ENCODE measurements around the gene EXOSC5. TPM values are rescaled to one million over a fixed set of nuclear protein-coding genes. Genes with fewer than 3 reads are reported as not detected.

Gene EXOSC5
- total RNA-seq, 2 donors from 2014 or later: 15.7 to 23.6 TPM

- Mint-ChIP-seq H3K4me3 (no peak within 1 kb of the TSS), H3K36me3 (ENCODE audit: low read depth) (peaks cover 15% of the 10 kb centered on the region), H3K9me3 (no peaks in the 10 kb centered on the region), H3K4me1 (peaks cover 6% of the 10 kb centered on the region), H3K27me3 (ENCODE audit: insufficient read depth) (peaks cover 18% of the 10 kb centered on the region), H3K27ac (no peak within 1 kb of the TSS)
- Histone ChIP-seq H3K4me3 (ENCODE audit: low read length) (peak within 1 kb of the TSS; percentile 98), H3K27me3 (ENCODE audit: control insufficient read depth, insufficient read depth, low read length, poor library complexity, severe bottlenecking) (no peaks in the 10 kb centered on the region), H3K9ac (ENCODE audit: extremely low read depth, low read length, poor library complexity, severe bottlenecking) (peak within 1 kb of the TSS; percentile 96), H3K4me1 (ENCODE audit: control insufficient read depth, insufficient read depth, low read length) (no peaks in the 10 kb centered on the region), H3K36me3 (ENCODE audit: control insufficient read depth, insufficient read depth, low read length) (peaks cover 7% of the 10 kb centered on the region), H3K9me3 (ENCODE audit: control insufficient read depth, low read length) (no peaks in the 10 kb centered on the region), H3K27ac (ENCODE audit: low read depth, low read length) (peak within 1 kb of the TSS; percentile 90)
- peak; percentile 98 for DNase-seq
- peak; percentile 68 for TF ChIP-seq CTCF (conservative IDR thresholded peaks at IDR 0.05)
- WGBS, 2 experiments (ENCODE audit: insufficient coverage in 1 of 2, insufficient read length in 1 of 2): 2% methylated on average over 35 to 40 of the region's 40 CpGs
Observed at GRCh38 chr19:41439441-41440222, 42.5 kb upstream of the EXOSC5 start, which contains the start of gene DMAC2. TSS of gene DMAC2 (minus strand) at chr19:41439912. CDS start at chr19:41439899, 13 bp downstream.

GRCh38 chr19:41437944-41438574 is 40.9 kb upstream of the EXOSC5 start:
- TF ChIP-seq CTCF (conservative IDR thresholded peaks at IDR 0.05): no peak

GRCh38 chr19:41436674-41436951 is 39.5 kb upstream of the EXOSC5 start:
- DNase-seq: peak; percentile 38
- no peak for TF ChIP-seq CTCF (conservative IDR thresholded peaks at IDR 0.05)
- Histone ChIP-seq H3K36me3 (ENCODE audit: control insufficient read depth, insufficient read depth, low read length) (peaks cover 24% of the 10 kb centered on the region), H3K9me3 (ENCODE audit: control insufficient read depth, low read length) (no peaks in the 10 kb centered on the region), H3K9ac (ENCODE audit: extremely low read depth, low read length, poor library complexity, severe bottlenecking) (no peak overlapping the region), H3K4me3 (ENCODE audit: low read length) (no peak overlapping the region), H3K27me3 (ENCODE audit: control insufficient read depth, insufficient read depth, low read length, poor library complexity, severe bottlenecking) (no peaks in the 10 kb centered on the region), H3K4me1 (ENCODE audit: control insufficient read depth, insufficient read depth, low read length) (no peaks in the 10 kb centered on the region), H3K27ac (ENCODE audit: low read depth, low read length) (no peak overlapping the region)
- Mint-ChIP-seq H3K4me1 (peaks cover 6% of the 10 kb centered on the region), H3K27me3 (ENCODE audit: insufficient read depth) (peaks cover 4% of the 10 kb centered on the region), H3K9me3 (no peaks in the 10 kb centered on the region), H3K36me3 (ENCODE audit: low read depth) (peaks cover 32% of the 10 kb centered on the region), H3K27ac (peak overlapping the region; percentile 36), H3K4me3 (no peak overlapping the region)

More at GRCh38 chr19:41437944-41438574, 40.9 kb upstream of the EXOSC5 start:
- no peaks in the 10 kb centered on the region for H3K9me3 Mint-ChIP-seq
- DNase-seq: peak; percentile 38
- peaks cover 6% of the 10 kb centered on the region for H3K4me1 Mint-ChIP-seq
- 88 to 94% methylated on average over 2 to 7 of the region's 7 CpGs for WGBS, 2 experiments (ENCODE audit: insufficient coverage in 1 of 2, insufficient read length in 1 of 2)
- no peaks in the 10 kb centered on the region for H3K9me3 ChIP-seq (ENCODE audit: control insufficient read depth, low read length)
- H3K27ac Mint-ChIP-seq: no peak overlapping the region
- H3K36me3 ChIP-seq (ENCODE audit: control insufficient read depth, insufficient read depth, low read length): peaks cover 12% of the 10 kb centered on the region
- H3K4me3 Mint-ChIP-seq: no peak overlapping the region
- H3K36me3 Mint-ChIP-seq (ENCODE audit: low read depth): peaks cover 19% of the 10 kb centered on the region
- no peak overlapping the region for H3K4me3 ChIP-seq (ENCODE audit: low read length)
- no peak overlapping the region for H3K27ac ChIP-seq (ENCODE audit: low read depth, low read length)
- no peak overlapping the region for H3K9ac ChIP-seq (ENCODE audit: extremely low read depth, low read length, poor library complexity, severe bottlenecking)
- H3K27me3 Mint-ChIP-seq (ENCODE audit: insufficient read depth): peaks cover 7% of the 10 kb centered on the region
- no peaks in the 10 kb centered on the region for H3K4me1 ChIP-seq (ENCODE audit: control insufficient read depth, insufficient read depth, low read length)
- no peaks in the 10 kb centered on the region for H3K27me3 ChIP-seq (ENCODE audit: control insufficient read depth, insufficient read depth, low read length, poor library complexity, severe bottlenecking)
